T-helper 17 cell (primary cell): ENCODE results near the gene GCSH. TPM values are rescaled to one million over a fixed set of nuclear protein-coding genes. Genes with fewer than 3 reads are reported as not detected.
A peak's percentile ranks its signal among the peaks of the same experiment; 100 is the strongest.
"Not testable (repeated sequence)": the region's sequence is repeated elsewhere in the genome, so short reads cannot be mapped to it uniquely, and the experiment has no call there.

ENCODE experiments used
- ATAC-seq: fragments of 150-1000 bp; cut with Tn5 transposase; 2 replicates; pipeline ENCODE4 v1.10.0; 2021; ENCODE audit warnings: mild to moderate bottlenecking, moderate library complexity
- DNase-seq, 3 donors: peaks; one replicate each; pipeline versions ENCODE4 v3.0.0 to v3.0.0-alpha.2; 2020 to 2021
- H3K9me3 ChIP-seq: one replicate; pipeline ENCODE4 v1.7.0; 2013; ENCODE audit warnings: low read length, mild to moderate bottlenecking; ENCODE audit not compliant: control insufficient read depth, poor library complexity, severe bottlenecking
- H3K27ac Mint-ChIP-seq: one replicate; pipeline ENCODE4 v1.8.0; 2022; ENCODE audit warnings: mild to moderate bottlenecking, moderate library complexity, mixed read lengths
- H3K27me3 Mint-ChIP-seq: one replicate; pipeline ENCODE4 v1.8.0; 2022; ENCODE audit warnings: mixed read lengths
- H3K36me3 Mint-ChIP-seq: one replicate; pipeline ENCODE4 v1.8.0; 2022; ENCODE audit warnings: low read depth, mixed read lengths
- H3K4me1 Mint-ChIP-seq: one replicate; pipeline ENCODE4 v1.8.0; 2022; ENCODE audit warnings: mild to moderate bottlenecking, mixed read lengths
- H3K4me3 Mint-ChIP-seq: one replicate; pipeline ENCODE4 v1.8.0; 2022; ENCODE audit warnings: mild to moderate bottlenecking, moderate library complexity, mixed read lengths
- total RNA-seq, 4 donors: library from RNA in 2 of 4; stranded (reverse) in 2 of 4; gene quantifications; one replicate each; pipeline ENCODE4 v1.2.3 and lab custom pipeline; 2022 to 2026

The GCSH gene
- total RNA-seq, 2 donors from 2014 or later: 1.7 to 2.2 TPM

- Mint-ChIP-seq H3K27me3 (peaks cover 18% of the 10 kb centered on the region), H3K4me3 (no peak overlapping the region), H3K27ac (no peak overlapping the region), H3K4me1 (no peaks in the 10 kb centered on the region), H3K36me3 (peaks cover 2% of the 10 kb centered on the region)
- ATAC-seq (no peak), DNase-seq (no peak)
- H3K9me3 ChIP-seq: no peaks in the 10 kb centered on the region
Measured at GRCh38 chr16:81121474-81121990, 25.3 kb upstream of the GCSH start.

- no peak for ATAC-seq
- H3K27ac Mint-ChIP-seq: no peak overlapping the region
- H3K36me3 Mint-ChIP-seq: peaks cover 2% of the 10 kb centered on the region
Measured at GRCh38 chr16:81117436-81117835, 21.2 kb upstream of the GCSH start.

GRCh38 chr16:81116285-81116684, 20.1 kb upstream of the GCSH start:
- no peak for DNase-seq
- Mint-ChIP-seq H3K4me3 (no peak overlapping the region), H3K27ac (no peak overlapping the region), H3K36me3 (peaks cover 2% of the 10 kb centered on the region), H3K27me3 (peaks cover 23% of the 10 kb centered on the region), H3K4me1 (no peaks in the 10 kb centered on the region)
- no peak for ATAC-seq
- H3K9me3 ChIP-seq: no peaks in the 10 kb centered on the region

More at GRCh38 chr16:81117436-81117835, 21.2 kb upstream of the GCSH start:
- H3K4me1 Mint-ChIP-seq: no peaks in the 10 kb centered on the region
- no peak for DNase-seq
- no peaks in the 10 kb centered on the region for H3K9me3 ChIP-seq
- no peak overlapping the region for H3K4me3 Mint-ChIP-seq
- peaks cover 18% of the 10 kb centered on the region for H3K27me3 Mint-ChIP-seq

- ATAC-seq: no peak
- H3K4me1 Mint-ChIP-seq: no peaks in the 10 kb centered on the region
- DNase-seq: no peak
- H3K36me3 Mint-ChIP-seq: peaks cover 4% of the 10 kb centered on the region
- no peak overlapping the region for H3K4me3 Mint-ChIP-seq
- peaks cover 32% of the 10 kb centered on the region for H3K27me3 Mint-ChIP-seq
- no peaks in the 10 kb centered on the region for H3K9me3 ChIP-seq
- H3K27ac Mint-ChIP-seq: no peak overlapping the region
Measured at GRCh38 chr16:81112453-81112852, 16.3 kb upstream of the GCSH start.

GRCh38 chr16:81109274-81109673, 13.1 kb upstream of the GCSH start:
- peaks cover 28% of the 10 kb centered on the region for H3K27me3 Mint-ChIP-seq
- H3K27ac Mint-ChIP-seq, ATAC-seq, H3K36me3 Mint-ChIP-seq, DNase-seq, H3K4me3 Mint-ChIP-seq, H3K4me1 Mint-ChIP-seq, H3K9me3 ChIP-seq: not testable (repeated sequence)

- H3K27ac Mint-ChIP-seq: no peak overlapping the region
- DNase-seq (no peak), ATAC-seq (no peak)
- no peaks in the 10 kb centered on the region for H3K4me1 Mint-ChIP-seq
- no peak overlapping the region for H3K4me3 Mint-ChIP-seq
- H3K36me3 Mint-ChIP-seq: peaks cover 4% of the 10 kb centered on the region
- no peaks in the 10 kb centered on the region for H3K9me3 ChIP-seq
- H3K27me3 Mint-ChIP-seq: peaks cover 36% of the 10 kb centered on the region
Measured at GRCh38 chr16:81107511-81107910, 11.3 kb upstream of the GCSH start.

- Mint-ChIP-seq H3K27ac (no peak overlapping the region), H3K4me3 (no peak overlapping the region), H3K27me3 (peaks cover 39% of the 10 kb centered on the region), H3K36me3 (peaks cover 4% of the 10 kb centered on the region), H3K4me1 (no peaks in the 10 kb centered on the region)
- ATAC-seq (no peak), DNase-seq (no peak)
- no peaks in the 10 kb centered on the region for H3K9me3 ChIP-seq
Measured at GRCh38 chr16:81106826-81107503, 10.8 kb upstream of the GCSH start.

- H3K9me3 ChIP-seq: no peaks in the 10 kb centered on the region
- ATAC-seq (no peak), DNase-seq (no peak)
- Mint-ChIP-seq H3K27me3 (peaks cover 35% of the 10 kb centered on the region), H3K4me1 (no peaks in the 10 kb centered on the region), H3K4me3 (no peak overlapping the region), H3K36me3 (peaks cover 4% of the 10 kb centered on the region), H3K27ac (no peak overlapping the region)
Measured at GRCh38 chr16:81105946-81106345, 9.8 kb upstream of the GCSH start.

- no peak for ATAC-seq
- peaks cover 12% of the 10 kb centered on the region for H3K27me3 Mint-ChIP-seq
- no peak overlapping the region for H3K27ac Mint-ChIP-seq
- no peaks in the 10 kb centered on the region for H3K36me3 Mint-ChIP-seq
- no peaks in the 10 kb centered on the region for H3K9me3 ChIP-seq
- DNase-seq: no peak
- H3K4me1 Mint-ChIP-seq: no peaks in the 10 kb centered on the region
- no peak overlapping the region for H3K4me3 Mint-ChIP-seq
Measured at GRCh38 chr16:81101702-81102101, 5.5 kb upstream of the GCSH start.

- no peaks in the 10 kb centered on the region for H3K9me3 ChIP-seq
- Mint-ChIP-seq H3K27me3 (peaks cover 12% of the 10 kb centered on the region), H3K36me3 (no peaks in the 10 kb centered on the region), H3K4me1 (peaks cover 3% of the 10 kb centered on the region), H3K4me3 (no peak overlapping the region), H3K27ac (no peak overlapping the region)
- DNase-seq (no peak), ATAC-seq (no peak)
Measured at GRCh38 chr16:81099958-81100357, 3.8 kb upstream of the GCSH start.

- H3K9me3 ChIP-seq: no peaks in the 10 kb centered on the region
- Mint-ChIP-seq H3K4me3 (no peak overlapping the region), H3K36me3 (no peaks in the 10 kb centered on the region), H3K4me1 (peaks cover 3% of the 10 kb centered on the region), H3K27me3 (peaks cover 4% of the 10 kb centered on the region), H3K27ac (no peak overlapping the region)
- ATAC-seq (no peak), DNase-seq (no peak)
Measured at GRCh38 chr16:81097230-81097629, 1.0 kb upstream of the GCSH start.

- no peaks in the 10 kb centered on the region for H3K36me3 Mint-ChIP-seq
- no peaks in the 10 kb centered on the region for H3K27me3 Mint-ChIP-seq
- H3K27ac Mint-ChIP-seq: no peak overlapping the region
- ATAC-seq (no peak), DNase-seq (no peak)
- H3K4me1 Mint-ChIP-seq: peaks cover 5% of the 10 kb centered on the region
- H3K9me3 ChIP-seq: no peaks in the 10 kb centered on the region
- H3K4me3 Mint-ChIP-seq: peak overlapping the region; percentile 66
Measured at GRCh38 chr16:81096715-81097208, 567 bp upstream of the GCSH start.

GRCh38 chr16:81095653-81095952, 592 bp downstream of the GCSH start:
- ATAC-seq (no peak), DNase-seq (no peak)
- no peak overlapping the region for H3K27ac Mint-ChIP-seq

GRCh38 chr16:81094771-81095251, 1.4 kb downstream of the GCSH start:
- H3K4me3 Mint-ChIP-seq: peak overlapping the region; percentile 89
- no peaks in the 10 kb centered on the region for H3K27me3 Mint-ChIP-seq
- H3K27ac Mint-ChIP-seq: no peak overlapping the region
- no peak for DNase-seq
- peaks cover 5% of the 10 kb centered on the region for H3K4me1 Mint-ChIP-seq
- peaks cover under 1% of the 10 kb centered on the region for H3K36me3 Mint-ChIP-seq
- no peaks in the 10 kb centered on the region for H3K9me3 ChIP-seq
- ATAC-seq: no peak

More at GRCh38 chr16:81095653-81095952, 592 bp downstream of the GCSH start:
- H3K9me3 ChIP-seq: no peaks in the 10 kb centered on the region
- Mint-ChIP-seq H3K36me3 (no peaks in the 10 kb centered on the region), H3K4me1 (peaks cover 5% of the 10 kb centered on the region), H3K27me3 (no peaks in the 10 kb centered on the region), H3K4me3 (peak overlapping the region; percentile 89)
